Measurements from ENCODE around the gene PILRB. TPM values are rescaled to one million over a fixed set of nuclear protein-coding genes. Genes with fewer than 3 reads are reported as not detected.

The PILRB gene
- total RNA-seq, 1 experiment from 2014 or later: 53.4 TPM

DNA sequence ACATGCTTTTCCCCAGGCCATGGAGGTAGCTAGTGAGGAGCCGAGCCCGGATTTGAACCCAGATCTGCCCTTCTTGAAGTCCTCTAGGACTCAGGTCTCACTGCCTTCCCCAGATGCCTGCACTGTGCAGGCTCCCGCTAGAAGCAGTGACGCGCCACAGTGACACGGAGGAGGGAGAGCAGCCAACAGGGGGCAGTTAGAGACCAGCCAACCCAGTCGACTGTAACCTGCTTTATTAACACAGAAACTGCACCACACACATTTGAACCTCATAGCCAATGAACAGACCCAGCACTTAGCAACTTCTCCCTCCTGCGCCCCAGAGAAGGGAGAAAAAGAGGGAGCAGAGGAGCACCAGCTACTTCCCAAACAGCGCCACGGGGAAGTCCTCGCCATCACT is 42.7 kb downstream of the PILRB start:
- intact Hi-C loops (cut with micrococcal nuclease; ENCODE audit: unreplicated experiment): no loop called here
- TF ChIP-seq CTCF (IDR thresholded peaks at IDR 0.05; ENCODE audit: insufficient read depth in 1 of 2, low read depth in 1 of 2, low read length in 1 of 2, severe bottlenecking in 1 of 2, unreplicated experiment in 1 of 2): peak in 1 of 2 experiments; percentile 11
- Mint-ChIP-seq H3K4me1 (ENCODE audit: low read depth, unreplicated experiment) (no peaks in the 10 kb centered on the region), H3K27ac (ENCODE audit: unreplicated experiment) (no peak overlapping the region), H3K9me3 (ENCODE audit: unreplicated experiment) (no peaks in the 10 kb centered on the region), H3K4me3 (ENCODE audit: unreplicated experiment) (no peak overlapping the region), H3K36me3 (ENCODE audit: insufficient read depth, unreplicated experiment) (no peaks in the 10 kb centered on the region), H3K27me3 (ENCODE audit: insufficient read depth, unreplicated experiment) (peaks cover 24% of the 10 kb centered on the region)
- ChIA-PET POLR2A (no interaction called here), CTCF (interaction anchor here (0.5 kb wide), 1 partner anchor 170 kb away, joined by 4 read pairs; no protein-coding TSS in a partner anchor)
- BruUV-seq (replicated peaks): no TSS peak
- peak in 1 of 2 experiments; percentile 24 for DNase-seq
- no peaks in the 10 kb centered on the region; the same call in 1 of the 2 replicates for H3K27me3 ChIP-seq (replicated peaks; ENCODE audit: control insufficient read depth, insufficient read depth, low read length)
- no peaks in the 10 kb centered on the region for H3K9me3 ChIP-seq
- H3K4me3 ChIP-seq (ENCODE audit: low read depth, low read length): no peak overlapping the region
- H3K4me1 ChIP-seq: no peaks in the 10 kb centered on the region
- H3K36me3 ChIP-seq (ENCODE audit: control insufficient read depth, insufficient read depth, low read length): no peaks in the 10 kb centered on the region

- H3K36me3 ChIP-seq (ENCODE audit: control insufficient read depth, insufficient read depth, low read length): no peaks in the 10 kb centered on the region
- ChIA-PET CTCF (no interaction called here), POLR2A (no interaction called here)
- no peak for TF ChIP-seq CTCF (IDR thresholded peaks at IDR 0.05; ENCODE audit: insufficient read depth in 1 of 2, low read depth in 1 of 2, low read length in 1 of 2, severe bottlenecking in 1 of 2, unreplicated experiment in 1 of 2)
- H3K4me1 ChIP-seq: no peaks in the 10 kb centered on the region
- DNase-seq: no peak
- H3K9me3 ChIP-seq: no peaks in the 10 kb centered on the region
- Mint-ChIP-seq H3K27me3 (ENCODE audit: insufficient read depth, unreplicated experiment) (peaks cover 22% of the 10 kb centered on the region), H3K27ac (ENCODE audit: unreplicated experiment) (no peak overlapping the region), H3K36me3 (ENCODE audit: insufficient read depth, unreplicated experiment) (no peaks in the 10 kb centered on the region), H3K4me3 (ENCODE audit: unreplicated experiment) (no peak overlapping the region), H3K9me3 (ENCODE audit: unreplicated experiment) (no peaks in the 10 kb centered on the region), H3K4me1 (ENCODE audit: low read depth, unreplicated experiment) (no peaks in the 10 kb centered on the region)
- no peaks in the 10 kb centered on the region; the same call in 1 of the 2 replicates for H3K27me3 ChIP-seq (replicated peaks; ENCODE audit: control insufficient read depth, insufficient read depth, low read length)
- H3K4me3 ChIP-seq (ENCODE audit: low read depth, low read length): no peak overlapping the region
- BruUV-seq (replicated peaks): no TSS peak
- intact Hi-C loops (cut with micrococcal nuclease; ENCODE audit: unreplicated experiment): no loop called here
Observed at GRCh38 chr7:100401811-100402210, 43.9 kb downstream of the PILRB start.

DNA sequence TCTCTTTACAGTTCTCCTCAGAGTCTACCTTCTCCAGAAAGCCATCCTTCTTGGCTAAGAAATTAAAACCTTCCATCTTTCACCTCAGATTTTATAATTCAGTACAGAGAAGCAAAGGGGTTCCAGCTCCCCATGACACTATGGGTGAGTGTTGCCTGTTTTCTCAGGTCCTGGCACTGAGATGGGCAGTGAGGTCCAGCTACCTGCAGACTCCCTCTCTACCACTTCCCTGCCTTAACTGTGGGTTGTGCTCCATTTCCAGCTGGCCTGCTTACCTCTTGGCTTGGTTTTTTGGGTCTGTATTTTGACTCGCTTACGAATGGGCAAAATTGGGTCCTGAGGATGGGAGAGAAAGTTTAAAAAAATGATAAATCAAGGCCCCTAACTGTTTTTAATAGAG is 44.3 kb downstream of the PILRB start:
- Histone ChIP-seq H3K36me3 (ENCODE audit: control insufficient read depth, insufficient read depth, low read length) (no peaks in the 10 kb centered on the region), H3K4me1 (no peaks in the 10 kb centered on the region), H3K27me3 (replicated peaks; ENCODE audit: control insufficient read depth, insufficient read depth, low read length) (no peaks in the 10 kb centered on the region; the same call in 1 of the 2 replicates), H3K9me3 (no peaks in the 10 kb centered on the region), H3K4me3 (ENCODE audit: low read depth, low read length) (no peak overlapping the region)
- no peaks in the 10 kb centered on the region for H3K4me1 Mint-ChIP-seq (ENCODE audit: low read depth, unreplicated experiment)
- H3K27me3 Mint-ChIP-seq (ENCODE audit: insufficient read depth, unreplicated experiment): peaks cover 19% of the 10 kb centered on the region
- no peak for TF ChIP-seq CTCF (IDR thresholded peaks at IDR 0.05; ENCODE audit: insufficient read depth in 1 of 2, low read depth in 1 of 2, low read length in 1 of 2, severe bottlenecking in 1 of 2, unreplicated experiment in 1 of 2)
- BruUV-seq (replicated peaks): no TSS peak
- H3K4me3 Mint-ChIP-seq (ENCODE audit: unreplicated experiment): no peak overlapping the region
- no peaks in the 10 kb centered on the region for H3K9me3 Mint-ChIP-seq (ENCODE audit: unreplicated experiment)
- no peak for DNase-seq
- intact Hi-C loops (cut with micrococcal nuclease; ENCODE audit: unreplicated experiment): no loop called here
- H3K27ac Mint-ChIP-seq (ENCODE audit: unreplicated experiment): no peak overlapping the region
- POLR2A ChIA-PET: interaction anchor here (0.6 kb wide), 1 partner anchor 37 kb away, joined by 3 read pairs; no protein-coding TSS in a partner anchor
- CTCF ChIA-PET: no interaction called here
- H3K36me3 Mint-ChIP-seq (ENCODE audit: insufficient read depth, unreplicated experiment): no peaks in the 10 kb centered on the region
